Stimulated activated naive CD4-positive, alpha-beta T cell (primary cell): ENCODE data around the gene TICRR.
A peak's percentile ranks its signal among the peaks of the same experiment; 100 is the strongest.
"Not testable (repeated sequence)": the region's sequence is repeated elsewhere in the genome, so short reads cannot be mapped to it uniquely, and the experiment has no call there.

Experiments used
- DNase-seq, 6 experiments: peaks; one replicate each; lab custom pipeline; 2025; lab: John Stamatoyannopoulos, UW

TICRR gene

DNA sequence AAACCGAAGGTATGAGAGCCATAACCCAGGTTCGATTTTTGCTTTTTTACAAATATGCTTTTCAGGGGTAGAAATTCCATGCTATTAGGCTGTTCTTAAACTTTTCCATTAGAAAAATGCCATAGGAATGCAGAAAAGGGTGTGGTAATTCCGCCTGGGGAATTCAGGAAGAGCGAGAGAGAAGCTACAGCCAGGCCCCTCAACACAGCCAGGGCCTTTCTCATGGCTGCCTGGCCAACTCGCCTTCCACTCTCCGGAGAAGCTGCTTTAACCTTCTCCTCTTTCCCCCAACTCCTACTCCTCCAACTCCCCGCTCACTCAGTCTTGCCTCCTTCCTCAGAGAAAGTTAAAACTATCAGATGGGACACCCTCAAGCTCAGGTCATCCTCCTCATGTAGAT lies 9.1 kb upstream of the TICRR start:
- DNase-seq: no peak

DNA sequence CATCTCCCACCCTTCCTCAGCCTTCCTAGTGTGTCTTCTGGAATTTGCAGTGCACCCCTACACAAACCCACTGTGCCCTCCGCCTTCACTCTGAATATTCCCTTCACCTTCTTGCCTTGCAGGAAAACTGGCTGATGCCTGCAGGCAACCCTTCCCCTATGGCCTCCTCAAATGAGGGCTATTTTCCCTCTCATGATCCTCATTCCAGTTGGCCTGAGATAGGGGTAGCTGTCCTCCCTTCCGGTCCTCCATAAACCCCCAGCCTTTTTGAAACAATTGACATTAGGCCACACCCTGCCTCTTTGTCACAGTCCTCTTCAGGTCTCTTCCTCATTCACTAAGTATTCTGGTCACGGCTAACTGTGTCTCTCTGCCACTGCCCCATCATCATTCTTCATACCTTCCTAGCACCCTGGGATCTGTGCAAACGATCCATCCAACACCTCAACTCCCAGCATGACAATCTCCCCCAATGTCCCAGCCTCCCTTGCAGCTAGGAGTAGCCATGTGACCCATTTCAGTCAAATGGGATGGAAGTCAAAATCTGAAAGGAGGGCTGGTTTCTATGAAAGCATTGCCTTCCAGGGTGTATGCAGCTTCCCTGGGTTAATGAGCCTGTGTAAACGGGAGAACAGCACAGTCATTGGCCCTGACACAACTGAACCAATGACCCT lies 8.5 kb upstream of the TICRR start:
- no peak for DNase-seq

DNA sequence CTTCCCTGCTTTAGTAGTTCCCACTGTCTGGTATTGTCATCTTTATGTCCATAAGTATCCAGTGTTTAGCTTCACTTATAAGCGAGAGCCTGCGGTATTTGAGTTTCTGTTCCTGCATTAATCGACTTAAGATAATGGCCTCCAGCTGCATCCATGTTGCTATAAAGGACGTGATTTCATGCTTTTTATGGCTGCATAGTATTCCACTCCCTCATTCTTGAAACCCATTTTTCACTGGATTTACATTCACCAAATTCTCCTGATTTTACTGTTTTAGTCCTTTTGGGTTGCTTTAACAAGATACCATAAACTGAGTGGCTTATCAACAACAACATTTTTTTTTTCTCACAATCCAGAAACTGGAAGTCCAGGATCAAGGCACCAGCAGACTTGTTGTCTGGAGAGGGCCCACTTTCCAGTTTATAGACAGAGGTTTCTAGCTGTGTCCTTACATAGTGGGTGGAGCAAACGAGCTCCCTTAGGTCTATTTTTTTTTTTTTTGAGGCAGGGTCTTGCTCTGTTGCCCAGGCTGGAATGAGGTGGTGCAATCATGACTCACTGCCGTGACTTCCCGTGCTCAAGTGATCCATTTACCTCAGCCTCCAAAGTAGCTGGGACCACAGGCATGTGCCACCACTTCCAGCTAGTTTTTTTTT lies 6.1 kb upstream of the TICRR start:
- DNase-seq: no peak

DNA sequence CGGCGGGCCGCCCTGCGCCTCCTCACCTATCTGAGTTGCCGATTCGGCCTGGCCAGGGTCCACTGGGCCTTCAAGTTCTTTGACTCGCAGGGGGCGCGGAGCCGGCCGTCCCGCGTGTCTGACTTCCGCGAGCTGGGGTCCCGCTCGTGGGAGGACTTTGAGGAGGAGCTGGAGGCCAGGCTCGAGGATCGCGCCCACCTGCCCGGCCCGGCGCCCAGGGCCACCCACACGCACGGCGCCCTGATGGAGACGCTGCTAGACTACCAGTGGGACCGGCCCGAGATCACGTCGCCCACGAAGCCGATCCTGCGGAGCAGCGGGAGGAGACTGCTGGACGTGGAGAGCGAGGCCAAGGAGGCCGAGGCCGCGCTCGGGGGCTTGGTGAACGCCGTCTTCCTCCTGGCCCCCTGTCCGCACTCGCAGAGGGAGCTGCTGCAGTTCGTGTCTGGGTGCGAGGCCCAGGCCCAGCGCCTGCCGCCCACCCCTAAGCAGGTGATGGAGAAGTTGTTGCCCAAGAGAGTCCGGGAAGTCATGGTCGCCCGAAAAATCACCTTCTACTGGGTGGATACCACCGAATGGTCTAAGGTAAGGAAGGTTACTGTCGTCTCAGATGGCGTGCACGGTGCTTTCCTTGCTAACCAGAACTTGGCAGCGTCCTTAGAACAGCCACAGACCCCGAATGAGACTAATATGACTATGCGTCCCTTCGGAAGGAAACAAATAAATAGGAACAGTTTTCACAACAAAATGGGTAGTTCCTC lies 567 bp downstream of the TICRR start:
- DNase-seq: peak in 3 of 6 experiments; percentile 3 to 28 (median 14)

DNA sequence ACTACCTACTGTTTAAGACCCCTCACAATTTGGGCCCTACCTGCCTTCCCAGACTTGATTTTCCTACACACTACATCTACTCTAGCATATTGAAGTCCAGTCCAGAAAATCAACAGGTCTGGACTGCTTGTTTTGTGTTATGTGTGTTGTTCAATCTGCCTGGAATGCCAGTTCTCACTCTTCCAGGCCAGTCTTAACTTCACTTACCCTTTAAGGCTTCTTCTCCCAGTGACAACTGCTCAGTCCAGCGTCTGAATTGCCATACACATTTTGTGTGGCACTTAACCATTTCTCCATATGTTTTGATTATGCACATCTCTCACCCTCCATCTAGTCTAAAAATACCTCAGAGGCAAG lies 1.1 kb downstream of the TICRR start:
- no peak for DNase-seq

DNA sequence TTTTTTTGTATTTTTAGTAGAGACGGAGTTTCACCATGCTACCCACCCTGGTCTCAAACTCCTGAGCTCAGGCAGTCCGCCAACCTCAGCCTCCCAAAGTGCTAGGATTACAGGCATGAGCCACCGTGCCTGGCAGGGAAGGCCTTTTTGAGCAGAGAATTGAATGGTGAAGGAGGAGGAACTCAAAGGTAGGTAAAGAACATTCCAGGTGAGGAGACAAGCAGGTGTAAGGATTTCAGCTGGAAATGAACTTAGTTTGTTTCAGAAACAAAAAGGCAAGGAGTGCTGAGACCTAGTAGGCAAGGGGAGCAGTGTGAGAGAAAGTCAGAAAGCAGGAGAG lies 2.5 kb downstream of the TICRR start:
- no peak for DNase-seq

DNA sequence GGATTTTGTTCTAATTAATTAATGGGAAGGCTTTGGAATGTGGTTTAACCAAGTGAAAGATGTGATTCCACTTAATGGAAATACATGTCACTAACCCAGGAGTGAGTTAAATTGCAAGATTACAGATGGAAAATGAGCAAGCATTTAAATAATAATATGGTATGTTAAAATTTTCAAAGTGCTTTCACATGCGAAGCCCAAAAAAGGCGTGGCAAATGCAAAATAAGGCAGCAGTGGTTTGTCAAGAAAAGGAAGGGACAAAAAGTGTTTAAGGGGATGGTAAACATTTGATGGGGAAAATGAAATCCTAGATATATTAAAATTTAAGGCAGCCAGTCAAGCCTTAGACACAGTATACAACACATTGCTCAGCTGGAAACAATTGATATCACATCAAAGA lies 2.9 kb downstream of the TICRR start:
- no peak for DNase-seq

DNA sequence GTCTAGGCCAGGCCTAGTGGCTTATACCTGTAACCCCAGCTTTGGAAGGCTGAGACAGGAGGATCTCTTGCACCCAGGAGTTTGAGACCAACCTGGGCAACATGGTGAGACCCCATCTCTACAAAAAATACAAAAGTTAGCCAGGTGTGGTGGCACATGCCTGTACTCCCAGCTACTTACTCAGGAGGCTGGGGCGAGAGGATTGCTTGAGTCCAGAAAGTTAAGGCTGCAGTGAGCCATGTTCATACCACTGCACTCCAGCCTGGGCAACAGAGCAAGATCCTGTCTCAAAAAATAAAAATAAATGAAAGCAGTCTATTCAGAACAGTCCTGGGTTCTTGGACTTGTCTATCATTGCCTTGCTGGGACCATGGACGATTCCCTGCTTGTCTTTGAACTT lies 5.5 kb downstream of the TICRR start:
- not testable (repeated sequence) for DNase-seq

DNA sequence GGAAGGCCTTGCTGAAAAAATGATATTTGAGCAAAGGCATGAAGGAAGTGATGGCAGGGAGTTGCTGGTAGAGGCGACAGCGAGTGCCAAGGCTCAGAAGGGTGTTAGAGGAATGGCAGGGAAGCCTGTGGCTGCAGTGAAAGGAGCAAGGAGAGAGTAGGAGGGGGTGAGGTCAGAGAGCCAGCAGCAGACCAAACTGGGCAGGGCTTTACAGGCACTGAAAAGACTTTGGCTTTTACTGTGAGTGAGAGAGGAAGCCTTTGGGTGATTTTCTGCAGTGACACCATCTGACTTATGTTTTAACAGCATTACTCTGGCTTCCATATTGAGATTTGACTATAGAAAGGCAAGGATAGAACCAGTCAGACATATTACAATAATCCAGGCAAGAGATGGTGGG lies 11.4 kb downstream of the TICRR start:
- no peak for DNase-seq

DNA sequence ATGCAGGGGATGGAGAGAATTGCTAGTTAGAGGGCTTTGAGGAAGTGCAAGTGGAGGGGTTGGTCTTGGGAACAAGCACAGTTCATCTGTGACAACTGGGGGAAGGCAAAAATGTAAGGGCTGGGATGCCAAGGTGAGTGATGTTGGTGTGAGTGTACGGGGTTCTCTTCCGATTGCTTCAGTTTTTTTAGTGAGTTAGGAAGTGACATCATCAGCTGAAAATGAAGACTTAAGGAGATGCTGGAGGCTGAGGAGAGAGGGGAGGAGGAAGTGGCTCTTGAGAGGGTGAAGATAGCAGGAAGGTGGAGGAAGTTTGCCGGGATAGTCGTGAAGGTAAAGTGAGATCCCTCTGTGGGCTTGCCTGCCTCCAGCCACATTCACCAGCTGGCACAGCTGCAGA lies 12.7 kb downstream of the TICRR start:
- no peak for DNase-seq

DNA sequence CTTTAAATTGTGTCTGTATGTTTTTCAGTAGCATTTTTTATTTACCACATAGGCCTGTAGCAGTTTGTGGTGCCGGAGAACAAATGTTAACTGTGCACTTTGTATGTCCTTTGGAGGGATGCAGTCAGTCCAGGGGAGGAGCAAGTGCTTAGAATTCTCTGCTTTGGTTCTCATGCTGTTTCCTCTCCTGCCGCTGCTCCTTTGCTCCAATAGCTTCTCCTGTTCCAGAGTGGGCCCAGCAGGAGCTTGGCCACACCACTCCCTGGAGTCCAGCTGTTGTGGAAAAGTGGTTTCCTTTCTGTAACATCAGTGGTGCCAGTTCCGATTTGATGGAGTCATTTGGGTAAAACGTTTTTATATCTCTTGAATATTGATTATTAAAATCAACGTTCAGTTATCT lies 16.6 kb downstream of the TICRR start:
- DNase-seq: no peak

DNA sequence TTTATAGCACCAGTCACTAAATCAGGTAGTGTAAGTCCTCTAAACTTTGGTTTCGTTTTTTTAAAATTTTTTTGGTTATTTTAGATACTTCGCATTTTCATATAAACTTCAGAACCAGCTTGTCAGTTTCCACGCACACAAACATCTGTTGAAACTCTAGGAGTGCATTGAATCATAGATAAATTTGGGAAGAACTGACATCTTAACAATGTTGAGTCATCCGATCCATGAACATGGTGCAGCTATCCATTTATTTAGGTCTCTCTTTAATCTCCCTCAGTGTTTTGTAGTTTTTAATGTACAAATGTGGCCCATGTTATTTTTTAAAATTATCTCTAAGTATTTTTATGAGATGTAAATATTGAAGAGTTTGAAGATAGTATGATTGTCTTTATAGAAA lies 17.7 kb downstream of the TICRR start:
- DNase-seq: no peak

DNA sequence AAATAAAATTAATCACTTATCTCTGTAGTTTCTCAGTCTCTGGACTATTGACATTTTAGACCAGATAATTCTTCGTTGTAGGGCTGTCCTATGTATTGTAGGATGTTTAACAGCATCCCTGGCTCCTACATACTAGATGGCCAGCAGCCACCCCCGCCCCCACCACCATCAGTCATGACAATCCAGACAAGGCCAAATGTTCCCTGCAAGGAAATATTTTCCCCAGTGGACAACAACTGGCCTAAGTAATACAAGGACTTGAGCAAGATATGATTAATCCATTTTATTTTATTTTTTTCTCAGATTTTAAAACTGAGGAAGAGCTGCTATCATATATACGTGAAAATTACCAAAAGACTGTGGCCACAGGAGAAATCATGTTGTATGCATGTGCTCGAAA lies 23.8 kb downstream of the TICRR start:
- no peak for DNase-seq

DNA sequence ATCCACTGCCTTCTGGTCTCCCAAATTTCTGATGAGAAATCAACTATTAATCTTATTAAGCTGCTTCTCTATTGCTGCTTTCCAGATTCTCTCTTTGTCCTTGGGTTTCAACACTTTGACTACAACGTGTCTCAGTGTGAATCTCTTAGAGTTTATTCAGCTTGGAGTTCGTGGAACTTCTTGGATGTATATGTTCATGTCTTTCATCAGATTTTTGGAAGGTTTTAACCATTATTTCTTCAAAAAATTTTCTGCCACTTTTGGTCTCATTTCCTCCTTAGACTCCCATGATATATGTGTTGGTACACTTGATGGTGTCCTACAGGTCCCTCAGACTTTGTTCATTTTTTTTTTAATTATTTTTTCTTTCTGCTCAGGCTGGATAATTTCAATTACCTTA lies 36.0 kb downstream of the TICRR start:
- no peak for DNase-seq

DNA sequence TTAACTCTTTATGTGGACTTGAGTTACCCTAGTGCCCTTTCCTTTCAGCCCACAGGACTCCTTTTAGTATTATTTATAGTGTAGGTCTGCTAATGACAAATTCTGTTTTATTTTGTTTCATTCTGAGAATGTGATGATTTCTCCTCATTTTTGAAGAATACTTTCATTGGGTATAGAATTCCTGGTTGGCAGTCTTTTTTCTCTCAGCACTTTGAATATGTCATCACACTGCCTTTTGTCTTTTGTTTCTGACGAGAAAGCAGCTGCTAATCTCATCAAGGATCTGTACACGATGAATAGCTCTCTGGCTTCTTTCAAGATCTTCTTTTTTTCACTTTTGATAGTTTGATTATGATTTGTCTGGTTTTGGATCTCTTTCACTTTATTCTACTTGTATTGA lies 37.8 kb downstream of the TICRR start:
- DNase-seq: no peak

DNA sequence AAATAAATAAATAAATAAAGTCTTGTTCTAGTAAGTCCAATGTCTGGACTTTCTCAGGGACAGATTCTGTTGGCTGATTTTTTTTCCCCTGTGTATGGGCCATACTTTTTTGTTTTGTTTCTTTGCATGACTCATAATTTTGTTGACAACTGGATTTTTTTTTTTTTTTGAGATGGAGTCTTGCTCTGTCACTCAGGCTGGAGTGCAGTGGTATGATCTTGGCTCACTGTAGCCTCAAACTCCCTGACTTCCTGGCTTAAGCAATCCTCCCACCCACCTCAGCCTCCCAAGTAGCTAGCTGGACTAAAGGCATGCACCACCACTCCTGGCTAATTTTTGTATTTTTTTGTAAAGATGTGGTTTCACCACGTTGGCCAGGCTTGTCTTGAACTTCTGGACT lies 38.9 kb downstream of the TICRR start:
- DNase-seq: no peak

DNA sequence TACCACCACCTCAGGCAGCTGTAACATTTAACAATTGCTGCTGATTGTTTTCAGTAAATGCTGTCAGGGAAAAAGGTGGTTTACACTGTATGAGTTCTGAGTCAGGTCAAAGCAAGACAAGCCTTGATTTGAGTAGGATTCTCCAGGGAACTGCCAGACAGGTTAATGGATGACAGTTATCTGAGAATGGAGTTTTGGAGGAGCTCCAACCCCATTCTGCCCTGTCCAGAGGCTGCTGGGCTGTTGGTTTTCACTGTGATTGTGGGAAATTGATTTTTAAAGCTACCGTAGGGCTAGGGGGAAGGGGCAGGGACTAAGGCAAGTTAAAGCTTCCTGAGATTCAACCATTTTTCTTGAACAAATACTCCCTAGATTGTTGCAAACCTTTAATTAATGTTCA lies 39.9 kb downstream of the TICRR start:
- DNase-seq: no peak

DNA sequence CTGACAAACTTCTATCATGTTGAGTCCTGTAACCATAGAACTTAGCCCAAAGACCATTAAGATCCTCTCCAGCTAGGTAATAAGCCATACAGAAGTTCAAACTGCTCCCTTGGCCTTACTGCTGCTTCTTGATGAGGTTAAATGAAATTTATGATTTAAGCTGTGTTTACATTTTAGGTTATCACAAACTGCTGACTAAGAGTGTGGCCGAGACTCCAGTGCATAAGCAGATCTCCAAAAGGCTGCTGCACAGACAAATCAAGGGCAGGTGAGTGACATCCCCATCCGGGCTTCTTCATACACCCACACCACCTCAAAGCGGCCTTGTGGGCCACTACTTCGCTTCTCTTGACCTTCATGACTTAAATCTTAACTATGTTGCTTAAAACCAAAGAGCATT lies 41.0 kb downstream of the TICRR start:
- DNase-seq: no peak

DNA sequence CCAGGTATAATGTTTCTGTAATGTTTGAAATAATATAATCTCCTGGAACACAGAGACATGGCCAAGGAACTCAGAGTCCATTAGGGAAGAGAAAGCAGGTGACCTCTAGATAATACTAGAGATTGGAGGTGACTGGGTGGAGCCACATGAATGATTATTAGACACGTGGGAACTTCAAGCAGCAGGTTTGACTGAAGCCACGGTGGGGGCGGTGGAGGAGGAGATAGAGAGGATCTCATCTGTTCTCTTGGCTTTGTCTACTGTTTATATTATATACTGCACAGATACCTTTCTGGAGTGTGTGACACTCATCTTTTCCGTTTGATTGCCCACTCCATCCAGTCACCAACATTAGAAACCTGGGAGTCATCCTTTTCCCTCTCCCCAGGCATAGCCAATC lies 46.3 kb downstream of the TICRR start:
- no peak for DNase-seq

DNA sequence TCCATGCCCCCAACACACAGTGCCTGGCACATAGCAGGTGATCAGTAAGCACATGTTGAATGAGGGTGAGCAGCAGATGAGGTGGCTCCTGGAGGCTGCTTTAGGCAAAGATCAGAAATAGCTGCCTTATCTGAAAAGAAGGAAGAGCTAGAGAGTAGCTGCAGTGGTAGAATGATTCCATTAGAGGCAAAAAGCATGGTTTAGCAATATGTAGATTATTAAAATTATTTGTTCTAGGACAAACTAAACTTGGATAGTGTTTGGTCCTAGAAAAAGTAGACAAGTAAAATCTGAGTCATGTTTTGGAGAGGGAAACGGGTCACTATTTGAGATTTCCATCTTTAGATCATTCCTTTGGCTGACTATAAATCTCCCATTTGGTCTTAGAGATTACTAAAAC lies 47.9 kb downstream of the TICRR start:
- no peak for DNase-seq

DNA sequence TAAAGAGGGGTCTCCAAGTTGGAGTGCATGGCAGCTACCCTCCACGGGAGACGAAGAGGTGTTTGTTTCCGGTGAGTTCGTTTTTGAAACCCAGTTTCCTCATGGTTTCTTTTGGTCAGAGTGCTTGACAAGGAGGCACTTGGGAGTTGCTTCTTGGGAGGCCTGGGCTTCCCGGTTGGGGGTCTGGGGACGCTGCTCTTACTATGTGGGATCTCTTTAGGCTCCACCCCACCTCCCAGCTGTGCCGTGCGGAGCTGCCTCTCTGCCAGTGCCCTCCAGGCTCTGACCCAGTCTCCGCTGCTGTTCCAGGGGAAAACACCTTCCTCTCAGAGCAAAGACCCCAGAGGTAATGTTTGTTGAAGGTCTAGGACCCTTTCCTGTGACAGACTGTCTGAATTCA lies 50.4 kb downstream of the TICRR start:
- no peak for DNase-seq

DNA sequence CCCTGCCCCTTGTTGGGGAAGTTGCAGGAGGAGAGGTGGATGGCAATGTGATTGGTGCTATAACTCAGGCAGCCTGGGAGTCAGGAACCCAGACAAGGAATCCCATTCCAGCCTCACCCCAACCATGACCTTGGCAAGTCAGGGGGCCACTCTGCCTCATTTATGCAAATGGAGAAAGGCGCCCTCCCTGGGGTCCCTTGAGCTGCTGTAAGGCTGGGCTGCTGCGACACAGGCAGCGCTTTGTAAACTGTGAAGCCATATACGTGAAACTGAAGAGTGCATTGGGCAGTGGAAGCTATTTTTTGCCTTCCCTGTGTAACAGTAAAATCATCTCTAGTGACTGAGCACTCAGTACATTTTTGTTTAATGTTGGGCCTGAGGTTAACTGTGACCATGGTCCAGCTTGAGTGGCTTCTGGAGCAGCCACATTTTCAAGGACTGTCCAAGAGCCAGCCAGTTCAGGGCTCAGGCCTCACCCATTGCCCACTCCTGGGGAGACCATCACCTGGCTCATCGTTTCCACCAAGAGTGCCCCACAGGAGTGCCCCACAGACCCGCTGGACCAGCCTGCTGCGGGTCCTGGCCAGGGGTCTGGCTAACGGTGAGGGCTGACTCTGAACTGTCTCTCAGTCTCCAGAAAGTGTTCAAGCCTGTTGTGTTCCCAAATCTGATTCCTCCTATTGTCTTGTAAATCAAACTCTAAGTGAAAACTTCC lies 52.1 kb downstream of the TICRR start:
- DNase-seq: no peak

DNA sequence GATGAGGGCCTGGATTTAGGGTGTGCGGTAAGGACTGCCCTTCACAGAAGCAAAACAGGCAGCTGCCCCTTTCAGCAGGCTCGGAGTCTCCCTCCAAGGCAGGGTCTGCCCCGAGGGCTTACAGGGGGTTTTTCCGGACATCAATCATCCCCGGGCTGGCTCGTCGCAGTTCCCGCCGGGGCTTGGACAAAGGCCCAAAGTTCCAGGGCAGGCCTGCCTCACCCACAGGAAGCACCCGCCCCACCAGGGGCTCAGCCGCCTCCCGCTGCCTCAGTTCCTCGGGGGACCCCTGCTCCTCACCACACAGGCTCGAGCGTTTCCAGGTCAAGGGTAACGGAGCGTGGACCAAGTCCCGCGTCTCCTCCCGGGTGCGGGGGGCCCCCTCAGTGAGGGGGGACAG lies 53.0 kb downstream of the TICRR start:
- DNase-seq: no peak
